Endodermal cell (in vitro differentiated cells): ENCODE results near the gene RILPL2. TPM values are rescaled to one million over a fixed set of nuclear protein-coding genes. Genes with fewer than 3 reads are reported as not detected.
A peak's percentile ranks its signal among the peaks of the same experiment; 100 is the strongest.

Source experiments
- DNase-seq: peaks from one replicate; pipeline ENCODE4 v3.0.0-alpha.2; 2017
- H3K27ac ChIP-seq: 2 replicates; pipeline ENCODE4 v1.5.1; 2013; ENCODE audit warnings: mild to moderate bottlenecking, low read depth, low read length, moderate library complexity
- H3K27me3 ChIP-seq: 2 replicates; pipeline ENCODE4 v1.6.1; 2013; ENCODE audit warnings: mild to moderate bottlenecking, low read length, moderate library complexity; ENCODE audit not compliant: insufficient read depth, control insufficient read depth, poor library complexity, severe bottlenecking
- H3K36me3 ChIP-seq: 2 replicates; pipeline ENCODE4 v1.7.0; 2013; ENCODE audit warnings: mild to moderate bottlenecking, low read length, moderate library complexity; ENCODE audit not compliant: control insufficient read depth, insufficient read depth
- H3K4me1 ChIP-seq: one replicate; pipeline ENCODE4 v1.7.0; 2013; ENCODE audit warnings: low read length; ENCODE audit not compliant: control insufficient read depth, insufficient read depth
- H3K4me3 ChIP-seq: 2 replicates; pipeline ENCODE4 v1.5.1; 2013; ENCODE audit warnings: mild to moderate bottlenecking, low read length, moderate library complexity
- H3K9ac ChIP-seq: 2 replicates; pipeline ENCODE4 v1.6.1; 2013; ENCODE audit warnings: mild to moderate bottlenecking, low read length, moderate library complexity; ENCODE audit not compliant: poor library complexity, severe bottlenecking; ENCODE audit errors: extremely low read depth
- H3K9me3 ChIP-seq: 2 replicates; pipeline ENCODE4 v1.6.1; 2013; ENCODE audit warnings: mild to moderate bottlenecking, low read length, moderate library complexity; ENCODE audit not compliant: control insufficient read depth
- H3K27ac Mint-ChIP-seq: 2 replicates; pipeline ENCODE4 v1.8.0; 2020; ENCODE audit warnings: mixed read lengths
- H3K27me3 Mint-ChIP-seq: 2 replicates; pipeline ENCODE4 v1.8.0; 2021; ENCODE audit warnings: mild to moderate bottlenecking, mixed read lengths; ENCODE audit not compliant: insufficient read depth
- H3K36me3 Mint-ChIP-seq: 2 replicates; pipeline ENCODE4 v1.8.0; 2020; ENCODE audit warnings: low read depth, mixed read lengths
- H3K4me1 Mint-ChIP-seq: 2 replicates; pipeline ENCODE4 v1.8.0; 2020; ENCODE audit warnings: mixed read lengths
- H3K4me3 Mint-ChIP-seq: 2 replicates; pipeline ENCODE4 v1.8.0; 2020; ENCODE audit warnings: mild to moderate bottlenecking, moderate library complexity, mixed read lengths
- H3K9me3 Mint-ChIP-seq: 2 replicates; pipeline ENCODE4 v1.8.0; 2020; ENCODE audit warnings: mild to moderate bottlenecking, mixed read lengths
- WGBS, 2 experiments: methylation state at CpG; one replicate each; pipeline versions ENCODE4 v1.1.5 to v1.1.7; 2013; ENCODE audit warnings: missing lambda C conversion rate in 2 of 2, mixed read lengths in 1 of 2; ENCODE audit not compliant: insufficient coverage in 1 of 2, insufficient read length in 1 of 2; 5-methylcytosine and 5-hydroxymethylcytosine counted together
- total RNA-seq, 2 donors: library from RNA; stranded (reverse); fragmentation: NEBNext Ultra II Directional in 1 of 2; extraction: Animal tissue kit (Norgen Biotek cat#: 25700) in 1 of 2; gene quantifications; 2 replicates in 1 of 2; 3 replicates in 1 of 2; pipeline ENCODE4 v1.2.1, GENCODE V29; 2021
- TF ChIP-seq, protein P1 (sequence below): fragments of 200-600 bp; sonication (generic); conservative IDR thresholded peaks from 2 replicates; pipeline ENCODE4 v1.5.0; 2021; ENCODE audit warnings: antibody characterized with exemption, mild to moderate bottlenecking

RILPL2 gene
- total RNA-seq, 2 donors from 2014 or later = 2.6 TPM

DNA sequence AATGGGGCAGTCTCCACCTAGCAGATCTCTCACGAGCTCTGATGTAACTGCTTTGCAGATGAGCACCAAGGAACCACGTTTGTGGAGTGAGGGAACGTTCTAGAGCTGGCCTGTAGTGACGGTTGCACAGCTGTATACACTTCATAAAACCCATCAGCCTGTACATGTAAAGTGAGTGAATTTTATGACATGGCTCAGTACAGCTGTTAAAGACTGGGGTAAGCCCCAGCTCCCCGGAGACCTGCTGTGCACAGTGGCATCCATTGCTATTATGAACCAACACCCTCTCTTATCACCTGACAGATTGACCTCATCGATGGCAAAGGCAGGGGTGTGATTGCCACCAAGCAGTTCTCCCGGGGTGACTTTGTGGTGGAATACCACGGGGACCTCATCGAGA, 31.9 kb downstream of the RILPL2 start:
- 95 to 96% methylated on average over 9 of the region's 9 CpGs for WGBS, 2 experiments
- no peaks in the 10 kb centered on the region for H3K27me3 ChIP-seq
- H3K27ac Mint-ChIP-seq = no peak overlapping the region
- H3K9ac ChIP-seq = no peak overlapping the region
- no peaks in the 10 kb centered on the region for H3K27me3 Mint-ChIP-seq
- H3K36me3 ChIP-seq = peaks cover 53% of the 10 kb centered on the region
- H3K4me1 Mint-ChIP-seq = no peaks in the 10 kb centered on the region
- no peak for DNase-seq
- H3K9me3 ChIP-seq = no peaks in the 10 kb centered on the region
- no peaks in the 10 kb centered on the region for H3K4me1 ChIP-seq
- no peak overlapping the region for H3K27ac ChIP-seq
- H3K4me3 Mint-ChIP-seq = no peak overlapping the region
- H3K9me3 Mint-ChIP-seq = no peaks in the 10 kb centered on the region
- no peak overlapping the region for H3K4me3 ChIP-seq
- H3K36me3 Mint-ChIP-seq = peaks cover 54% of the 10 kb centered on the region
- TF ChIP-seq, protein P1, sequence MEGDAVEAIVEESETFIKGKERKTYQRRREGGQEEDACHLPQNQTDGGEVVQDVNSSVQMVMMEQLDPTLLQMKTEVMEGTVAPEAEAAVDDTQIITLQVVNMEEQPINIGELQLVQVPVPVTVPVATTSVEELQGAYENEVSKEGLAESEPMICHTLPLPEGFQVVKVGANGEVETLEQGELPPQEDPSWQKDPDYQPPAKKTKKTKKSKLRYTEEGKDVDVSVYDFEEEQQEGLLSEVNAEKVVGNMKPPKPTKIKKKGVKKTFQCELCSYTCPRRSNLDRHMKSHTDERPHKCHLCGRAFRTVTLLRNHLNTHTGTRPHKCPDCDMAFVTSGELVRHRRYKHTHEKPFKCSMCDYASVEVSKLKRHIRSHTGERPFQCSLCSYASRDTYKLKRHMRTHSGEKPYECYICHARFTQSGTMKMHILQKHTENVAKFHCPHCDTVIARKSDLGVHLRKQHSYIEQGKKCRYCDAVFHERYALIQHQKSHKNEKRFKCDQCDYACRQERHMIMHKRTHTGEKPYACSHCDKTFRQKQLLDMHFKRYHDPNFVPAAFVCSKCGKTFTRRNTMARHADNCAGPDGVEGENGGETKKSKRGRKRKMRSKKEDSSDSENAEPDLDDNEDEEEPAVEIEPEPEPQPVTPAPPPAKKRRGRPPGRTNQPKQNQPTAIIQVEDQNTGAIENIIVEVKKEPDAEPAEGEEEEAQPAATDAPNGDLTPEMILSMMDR = no peak

DNA sequence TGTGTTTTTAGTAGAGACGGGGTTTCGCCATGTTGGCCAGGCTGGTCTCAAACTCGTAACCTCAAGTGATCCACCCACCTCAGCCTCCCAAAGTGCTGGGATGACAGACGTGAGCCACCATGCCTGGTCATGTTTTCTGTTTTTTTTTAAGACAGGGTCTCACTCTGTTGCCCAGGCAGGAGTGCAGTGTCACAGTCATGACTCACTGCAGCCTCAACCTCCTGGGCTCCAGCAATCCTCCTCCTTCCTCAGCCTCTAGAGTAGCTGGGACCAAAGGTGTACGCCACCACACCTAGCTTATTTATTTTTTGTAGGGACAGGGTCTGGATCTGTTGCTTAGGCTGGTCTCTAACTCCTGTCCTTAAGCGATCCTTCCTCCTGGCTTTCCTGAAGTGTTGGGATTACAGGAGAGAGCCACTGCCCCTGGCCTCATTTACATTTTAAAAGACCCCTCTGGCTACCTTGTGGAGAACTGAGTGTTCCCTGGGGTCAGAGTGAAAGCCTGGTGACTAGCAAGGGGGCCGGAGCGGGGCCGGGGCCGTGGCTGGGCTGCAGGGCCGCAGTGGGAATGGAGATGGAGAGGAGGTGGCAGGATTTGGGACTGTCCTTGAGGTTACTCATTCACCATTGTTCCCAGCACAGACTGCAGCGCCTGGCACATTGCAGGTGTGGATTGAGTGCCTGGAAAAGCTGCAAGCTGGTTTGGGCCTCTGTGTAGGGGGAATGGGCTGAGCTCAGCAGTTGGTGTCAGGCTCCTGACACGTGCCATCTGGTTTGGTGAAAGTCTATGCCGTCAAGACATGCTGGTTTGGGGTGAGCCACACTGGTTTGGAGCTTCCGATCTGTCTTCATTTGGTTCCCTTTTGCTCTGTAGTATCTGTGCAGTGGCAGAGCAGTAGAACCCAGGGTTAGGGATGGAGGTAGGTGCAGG, 34.5 kb downstream of the RILPL2 start:
- H3K27me3 ChIP-seq = no peaks in the 10 kb centered on the region
- no peak overlapping the region for H3K4me3 Mint-ChIP-seq
- no peak overlapping the region for H3K9ac ChIP-seq

DNA sequence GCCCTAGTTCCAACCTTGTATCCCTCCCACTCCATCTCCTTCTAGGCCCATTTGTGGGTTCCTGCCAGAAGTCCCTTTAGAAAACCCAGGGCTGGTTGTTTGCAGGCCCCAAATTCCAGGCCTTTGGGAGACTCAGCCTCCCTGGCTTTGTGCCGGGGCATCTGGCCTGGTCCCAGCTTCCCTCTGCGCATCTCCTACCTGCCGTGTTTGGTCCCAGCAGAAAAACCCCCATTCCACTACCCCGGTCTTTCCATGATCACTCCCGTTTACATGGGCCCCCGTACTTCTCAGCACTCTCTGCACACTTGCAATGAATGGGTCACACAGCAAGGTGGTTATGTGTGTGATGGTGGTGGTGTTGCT, 37.2 kb downstream of the RILPL2 start:
- Histone ChIP-seq H3K4me3 (no peak overlapping the region), H3K4me1 (no peaks in the 10 kb centered on the region), H3K9ac (no peak overlapping the region), H3K9me3 (no peaks in the 10 kb centered on the region), H3K27me3 (no peaks in the 10 kb centered on the region), H3K36me3 (peaks cover 72% of the 10 kb centered on the region), H3K27ac (no peak overlapping the region)
- Mint-ChIP-seq H3K36me3 (peaks cover 76% of the 10 kb centered on the region), H3K4me1 (no peaks in the 10 kb centered on the region), H3K27ac (no peak overlapping the region), H3K27me3 (no peaks in the 10 kb centered on the region), H3K9me3 (no peaks in the 10 kb centered on the region), H3K4me3 (no peak overlapping the region)
- 93% methylated on average over 6 of the region's 6 CpGs; no CpG with 5 or more reads in 1 of the 2 experiments for WGBS, 2 experiments
- no peak for DNase-seq
- TF ChIP-seq, protein P1 = no peak

More for the DNA sequence above, 34.5 kb downstream of the RILPL2 start:
- no peak overlapping the region for H3K4me3 ChIP-seq
- no peaks in the 10 kb centered on the region for H3K9me3 Mint-ChIP-seq
- no peaks in the 10 kb centered on the region for H3K4me1 Mint-ChIP-seq
- no peak overlapping the region for H3K27ac ChIP-seq
- DNase-seq = peak; percentile 95
- peak overlapping the region; percentile 30 for H3K27ac Mint-ChIP-seq
- H3K9me3 ChIP-seq = no peaks in the 10 kb centered on the region
- TF ChIP-seq, protein P1 = no peak
- H3K36me3 Mint-ChIP-seq = peaks cover 68% of the 10 kb centered on the region
- no peaks in the 10 kb centered on the region for H3K27me3 Mint-ChIP-seq
- peaks cover 66% of the 10 kb centered on the region for H3K36me3 ChIP-seq
- no peaks in the 10 kb centered on the region for H3K4me1 ChIP-seq
- WGBS, 2 experiments = 56 to 71% methylated on average over 2 to 15 of the region's 15 CpGs
